Measurements from ENCODE around the gene DNAH17. TPM values are rescaled to one million over a fixed set of nuclear protein-coding genes. Genes with fewer than 3 reads are reported as not detected.

DNAH17 gene
- total and polyA plus RNA-seq, 2 of the 13 experiments (the other 11 are each of a cell fraction or from before 2014, with no cell fraction given), result 0.86 to 1.6 TPM

GRCh38 chr17:78596871-78597764, 19.9 kb upstream of the DNAH17 start (continued):
- TF ChIP-seq ZNF407 (CRISPR knock-in tag; IDR thresholded peaks at IDR 0.05; ENCODE audit: not compliant biosample characterization) (peak; percentile 31), ZBTB40 (IDR thresholded peaks at IDR 0.05) (peak; percentile 88), ZBTB40 (CRISPR knock-in tag; IDR thresholded peaks at IDR 0.05) (peak; percentile 99), MYNN (CRISPR knock-in tag; IDR thresholded peaks at IDR 0.05; ENCODE audit: low read depth) (no peak), TFAP4 (IDR thresholded peaks at IDR 0.05; ENCODE audit: borderline replicate concordance, low read depth) (peak; percentile 21; the same call in 1 of the 2 replicates), KLF12 (CRISPR knock-in tag; IDR thresholded peaks at IDR 0.05; ENCODE audit: borderline replicate concordance) (no peak), ZFP37 (CRISPR knock-in tag; IDR thresholded peaks at IDR 0.05; ENCODE audit: borderline replicate concordance) (no peak), ZZZ3 (CRISPR knock-in tag; IDR thresholded peaks at IDR 0.05; ENCODE audit: borderline replicate concordance) (no peak), PHF5A (CRISPR knock-in tag; IDR thresholded peaks at IDR 0.05; ENCODE audit: low read depth, unreplicated experiment) (no peak)

All from HepG2 (cell line).